Measurements from ENCODE around the gene SDK2.

GRCh38 chr17:73365906-73366623 lies 278.2 kb downstream of the SDK2 start:
- TF ChIP-seq YY1 (IDR thresholded peaks at IDR 0.05; ENCODE audit: low read depth) (no peak), CTCF (IDR thresholded peaks at IDR 0.05) (no peak), POLR2AphosphoS5 (IDR thresholded peaks at IDR 0.05; ENCODE audit: low read depth, low read length) (no peak), TCF12 (IDR thresholded peaks at IDR 0.05) (no peak), GABPA (IDR thresholded peaks at IDR 0.05; ENCODE audit: low read depth) (no peak)
